ENCODE data around the gene DUS4L. TPM values are rescaled to one million over a fixed set of nuclear protein-coding genes. Genes with fewer than 3 reads are reported as not detected.
"Not testable (repeated sequence)": the region's sequence is repeated elsewhere in the genome, so short reads cannot be mapped to it uniquely, and the experiment has no call there.

Gene DUS4L, protein sequence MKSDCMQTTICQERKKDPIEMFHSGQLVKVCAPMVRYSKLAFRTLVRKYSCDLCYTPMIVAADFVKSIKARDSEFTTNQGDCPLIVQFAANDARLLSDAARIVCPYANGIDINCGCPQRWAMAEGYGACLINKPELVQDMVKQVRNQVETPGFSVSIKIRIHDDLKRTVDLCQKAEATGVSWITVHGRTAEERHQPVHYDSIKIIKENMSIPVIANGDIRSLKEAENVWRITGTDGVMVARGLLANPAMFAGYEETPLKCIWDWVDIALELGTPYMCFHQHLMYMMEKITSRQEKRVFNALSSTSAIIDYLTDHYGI
- 10 to 100 TPM; 12.6 to 12.7 TPM for total RNA-seq

DNA sequence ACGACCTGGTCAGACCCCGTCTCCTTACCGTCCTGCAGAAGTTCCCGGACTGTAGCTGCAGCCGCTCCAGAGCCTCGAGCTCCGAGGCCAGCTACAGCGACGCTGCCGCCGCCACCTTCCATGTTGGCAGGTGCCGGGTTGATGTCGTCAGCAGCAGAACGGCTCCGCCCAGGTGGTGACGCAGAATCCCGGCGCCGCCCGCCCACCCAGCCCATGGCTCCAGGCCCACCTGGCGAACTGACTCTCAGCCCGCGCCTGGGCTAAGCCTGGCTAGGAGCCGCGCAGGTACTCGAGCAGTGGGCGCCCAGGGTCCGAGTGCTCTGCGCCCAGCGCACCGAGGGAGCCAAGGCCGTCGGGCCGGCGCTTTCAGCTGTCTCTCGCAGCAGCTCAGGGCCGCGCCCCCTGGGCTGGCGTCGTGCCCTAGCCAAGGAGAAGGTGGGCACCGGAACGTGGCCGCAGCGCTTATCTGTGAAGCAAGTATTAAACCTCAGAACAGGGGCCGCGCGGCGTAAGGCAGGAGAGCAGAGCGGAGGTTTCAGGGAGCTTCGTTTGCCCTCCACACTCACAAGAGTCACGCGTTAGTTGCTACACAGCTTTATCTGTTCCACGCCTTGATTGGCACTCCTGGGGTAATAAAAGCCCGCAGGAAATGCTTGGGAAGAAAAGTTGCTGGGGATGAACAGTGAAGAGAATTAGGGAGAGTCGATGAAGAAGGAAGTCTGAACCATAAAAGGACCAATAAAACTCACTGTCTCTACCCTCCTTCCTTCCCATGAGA, at the start of gene DUS4L, which contains the start of gene COG5:
DUS4L (plus strand) TSS at position 197 of the 778 bp plus-strand sequence. CDS start 3,100 bp downstream, outside the sequence.
COG5 (minus strand) TSS at position 146 of the 778 bp plus-strand sequence; CDS start at position 122, 24 bp downstream.
- CTCF ChIA-PET = interaction anchor here (0.6 kb wide), 1 partner anchor 68 kb away, joined by 3 read pairs; no protein-coding TSS in a partner anchor
- POLR2A ChIA-PET = interaction anchor here (1.4 to 1.6 kb wide), 3 partner anchors 16 to 395 kb away, joined by 6 to 7 read pairs (median 7); partner anchors contain the start of genes BCAP29, CBLL1 and HBP1

DNA sequence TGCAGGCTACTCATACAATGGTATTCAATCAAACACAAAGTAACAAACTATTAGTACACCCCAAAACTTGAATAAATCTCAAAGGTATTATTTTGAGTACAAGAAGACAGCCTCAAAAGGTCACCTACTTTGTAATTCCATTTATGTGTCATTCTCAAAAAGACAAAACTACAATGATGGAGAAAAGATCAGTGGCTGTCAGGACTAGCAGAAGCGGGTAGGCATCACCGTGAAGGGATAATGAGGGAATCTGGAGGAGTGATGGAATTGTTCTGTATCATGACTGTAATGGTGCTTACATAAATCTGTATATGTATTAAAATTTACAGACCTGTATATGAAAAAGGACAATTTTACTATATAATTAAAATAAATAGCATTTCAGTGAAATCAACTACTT, 37.1 kb upstream of the DUS4L start:
- CTCF ChIA-PET = no interaction called here
- POLR2A ChIA-PET = no interaction called here

DNA sequence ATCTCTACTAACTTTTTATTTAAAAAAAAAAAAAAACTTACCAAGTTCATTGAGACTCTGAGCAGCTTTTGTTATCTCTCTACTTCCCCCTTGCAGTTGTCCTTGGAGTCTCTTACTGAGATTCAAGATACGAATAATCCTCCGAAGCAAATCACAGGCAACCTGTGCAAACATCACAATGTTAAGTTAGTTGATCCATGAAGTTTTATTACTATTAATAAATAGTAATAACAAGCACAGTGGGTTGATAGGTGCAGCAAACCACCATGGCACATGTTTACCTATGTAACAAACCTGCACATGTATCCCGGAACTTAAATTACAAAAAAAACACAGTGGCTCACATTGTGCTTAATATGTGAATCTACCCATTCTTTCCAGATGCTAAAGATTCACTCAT, 36.6 kb upstream of the DUS4L start:
- ChIA-PET POLR2A (no interaction called here), CTCF (no interaction called here)

DNA sequence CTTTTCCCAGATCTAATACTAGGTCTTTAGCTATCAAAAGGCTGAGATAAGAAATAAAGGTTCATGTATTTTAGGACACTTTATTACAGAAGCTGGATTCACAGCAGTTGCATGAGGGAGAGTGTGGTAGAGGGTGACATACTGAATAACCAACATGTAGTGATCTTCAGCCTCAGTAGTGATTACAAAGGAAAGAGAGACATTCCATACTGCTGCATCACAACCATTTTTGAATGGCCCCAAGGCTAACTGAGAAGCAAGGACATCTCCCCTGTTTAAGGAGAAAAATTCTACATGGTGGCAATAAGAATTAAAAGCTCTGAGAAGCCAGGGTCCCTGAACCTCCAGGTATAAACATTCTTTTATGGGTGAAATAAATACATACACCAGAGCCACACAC, 35.3 kb upstream of the DUS4L start:
- CTCF ChIA-PET = no interaction called here
- POLR2A ChIA-PET = no interaction called here

DNA sequence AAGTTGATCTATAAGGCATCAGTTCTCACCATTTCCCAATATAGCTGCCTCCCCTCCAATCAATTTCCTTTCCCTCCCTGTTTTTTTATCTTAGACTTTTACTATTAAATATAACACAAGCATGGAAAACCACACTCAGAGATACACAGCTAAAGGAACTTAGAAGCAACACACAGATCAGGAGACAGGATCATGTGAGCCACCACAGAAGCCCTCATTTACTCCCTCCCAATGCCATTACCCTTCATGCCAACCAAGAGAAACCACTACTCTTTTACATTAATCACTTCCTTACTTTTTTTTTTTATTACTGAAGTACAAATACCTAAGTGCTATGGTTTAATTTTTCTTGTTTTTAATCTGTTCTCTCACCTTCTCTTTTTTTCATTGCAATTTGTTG, 33.0 kb upstream of the DUS4L start:
- ChIA-PET CTCF (no interaction called here), POLR2A (interaction anchor here (0.7 kb wide), 1 partner anchor 256 kb away, joined by 9 read pairs; no protein-coding TSS in a partner anchor)

DNA sequence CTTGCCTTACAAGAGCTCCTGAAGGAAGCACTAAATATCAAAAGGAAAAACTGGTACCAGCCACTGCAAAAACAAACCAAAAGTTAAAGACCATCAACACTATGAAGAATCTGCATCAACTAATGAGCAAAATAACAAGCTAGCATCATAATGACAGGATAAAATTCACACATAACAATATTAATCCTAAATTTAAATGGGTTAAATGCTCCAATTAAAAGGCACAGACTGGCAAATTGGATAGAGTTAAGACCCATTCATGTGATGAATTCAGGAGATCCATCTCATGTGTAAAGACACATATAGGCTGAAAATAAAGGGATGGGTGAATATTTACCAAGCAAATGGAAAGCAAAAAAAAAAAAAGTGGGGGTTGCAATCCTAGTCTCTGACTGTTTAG, 29.6 kb upstream of the DUS4L start:
- ChIA-PET CTCF (no interaction called here), POLR2A (no interaction called here)

DNA sequence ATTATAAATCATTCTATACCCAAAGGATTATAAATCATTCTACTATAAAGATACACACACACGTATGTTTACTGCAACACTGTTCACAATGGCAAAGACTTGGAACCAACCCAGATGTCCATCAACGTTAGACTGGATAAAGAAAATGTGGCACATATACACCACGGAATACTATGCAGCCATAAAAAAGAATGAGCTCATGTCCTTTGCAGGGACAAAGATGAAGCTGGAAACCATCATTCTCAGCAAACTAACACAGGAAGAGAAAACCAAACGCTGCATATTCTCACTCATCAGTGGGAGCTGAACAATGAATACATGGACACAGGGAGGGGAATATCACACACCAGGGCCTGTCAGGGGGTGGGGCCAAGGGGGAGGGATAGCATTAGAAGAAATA, 26.5 kb upstream of the DUS4L start:
- POLR2A ChIA-PET, CTCF ChIA-PET: not testable (repeated sequence)

DNA sequence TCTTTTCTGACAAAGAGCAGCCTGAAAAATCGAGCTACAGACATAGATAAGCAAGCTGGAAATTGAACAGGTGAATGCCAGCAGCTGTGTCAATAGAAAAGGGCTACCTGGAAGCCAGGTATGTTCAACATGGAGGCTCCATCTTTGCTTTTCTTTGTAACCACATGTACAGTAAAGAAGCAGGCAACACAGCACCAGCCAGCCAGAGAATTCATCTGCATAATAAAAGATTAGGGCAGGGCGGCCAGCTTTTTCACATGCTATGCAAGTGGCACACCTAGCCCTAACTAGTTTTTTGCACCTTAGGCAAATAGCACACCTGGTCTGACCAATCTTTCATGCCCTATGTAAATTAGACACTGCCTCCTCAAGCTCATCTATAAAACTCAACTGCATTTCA, 25.8 kb upstream of the DUS4L start:
- CTCF ChIA-PET = no interaction called here
- POLR2A ChIA-PET = no interaction called here

DNA sequence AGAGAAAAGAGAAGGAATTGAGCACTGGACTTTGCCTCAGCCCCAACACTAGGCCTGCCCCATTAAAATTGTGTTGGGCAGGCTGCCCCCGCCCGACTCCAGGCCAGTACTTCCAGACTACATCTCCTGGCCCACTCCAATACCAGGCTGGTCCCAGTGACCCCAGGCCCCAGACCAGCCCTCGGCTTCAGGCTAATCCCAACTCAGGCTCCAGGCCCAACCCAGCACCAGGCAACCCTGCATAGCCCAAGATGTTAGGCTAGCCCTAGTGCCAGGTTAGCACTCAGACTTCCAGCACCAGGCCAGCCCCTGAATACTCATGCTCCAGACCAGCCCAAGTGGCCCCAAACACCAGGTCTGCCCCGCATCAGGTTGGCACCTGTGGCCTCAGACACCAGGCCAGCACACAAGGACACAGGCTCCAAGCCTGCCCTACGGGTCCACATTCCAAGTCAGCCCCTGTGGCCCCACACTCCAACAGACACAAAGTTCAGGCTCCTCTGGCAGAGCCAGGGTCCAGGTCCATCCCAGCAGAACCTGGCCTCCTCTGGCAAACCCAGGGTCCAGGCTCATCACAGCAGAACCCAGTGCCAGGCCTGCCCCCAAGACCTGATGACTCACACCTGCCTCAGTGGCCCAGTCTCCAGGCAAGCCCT, 20.3 kb upstream of the DUS4L start:
- CTCF ChIA-PET = no interaction called here

DNA sequence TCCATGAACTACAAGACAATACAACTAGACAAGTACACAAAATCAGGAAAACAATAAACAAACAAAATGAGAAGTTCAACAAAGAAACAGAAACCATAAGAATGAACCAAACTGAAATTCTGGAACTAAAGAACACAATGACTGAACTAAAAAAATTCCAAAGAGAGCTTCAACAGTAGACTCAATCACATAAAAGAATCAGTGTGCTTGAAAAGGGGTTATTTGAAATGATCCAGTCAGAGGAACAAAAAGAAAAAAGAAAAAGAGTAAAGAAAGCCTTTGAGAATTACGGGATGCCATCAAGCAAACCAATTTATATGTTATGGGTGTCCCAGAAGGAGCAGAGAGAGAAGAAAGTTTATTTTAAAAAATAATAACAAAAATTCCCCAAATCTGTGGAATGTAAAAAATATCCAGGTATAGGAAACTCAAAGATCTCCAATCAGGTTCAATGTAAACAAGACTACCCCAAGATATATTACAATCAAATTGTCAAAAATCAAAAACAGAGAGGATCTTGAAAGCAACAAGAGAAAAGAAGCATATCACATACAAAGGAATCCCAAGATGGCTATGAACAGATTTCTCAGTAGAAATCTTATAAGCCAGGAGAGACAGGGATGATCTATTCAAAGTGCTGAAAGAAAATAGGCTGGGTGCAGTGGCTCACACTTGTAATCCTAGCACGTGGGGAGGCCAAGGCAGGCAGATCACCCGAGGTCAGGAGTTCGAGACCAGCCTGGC, 18.8 kb upstream of the DUS4L start:
- ChIA-PET CTCF (no interaction called here), POLR2A (no interaction called here)

More for the DNA sequence above, 20.3 kb upstream of the DUS4L start:
- POLR2A ChIA-PET = no interaction called here

DNA sequence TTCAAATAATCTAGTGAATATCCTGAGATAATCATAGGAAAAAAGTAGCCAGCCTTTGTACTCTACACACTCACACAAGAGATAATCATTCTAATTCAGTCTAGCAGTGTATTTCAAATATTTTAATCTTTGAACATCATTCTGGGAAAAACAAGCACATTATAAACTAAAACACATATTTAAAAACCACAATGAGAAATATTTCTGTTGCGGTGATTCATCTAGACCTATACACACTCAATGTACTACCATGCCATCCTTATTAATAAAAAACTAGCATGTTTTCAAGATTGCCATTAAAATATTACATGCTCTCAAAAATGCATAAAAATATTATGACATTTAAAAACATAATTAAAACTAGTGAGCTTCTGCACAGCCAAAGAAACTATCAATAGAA, 11.8 kb upstream of the DUS4L start:
- POLR2A ChIA-PET = no interaction called here
- CTCF ChIA-PET = no interaction called here

DNA sequence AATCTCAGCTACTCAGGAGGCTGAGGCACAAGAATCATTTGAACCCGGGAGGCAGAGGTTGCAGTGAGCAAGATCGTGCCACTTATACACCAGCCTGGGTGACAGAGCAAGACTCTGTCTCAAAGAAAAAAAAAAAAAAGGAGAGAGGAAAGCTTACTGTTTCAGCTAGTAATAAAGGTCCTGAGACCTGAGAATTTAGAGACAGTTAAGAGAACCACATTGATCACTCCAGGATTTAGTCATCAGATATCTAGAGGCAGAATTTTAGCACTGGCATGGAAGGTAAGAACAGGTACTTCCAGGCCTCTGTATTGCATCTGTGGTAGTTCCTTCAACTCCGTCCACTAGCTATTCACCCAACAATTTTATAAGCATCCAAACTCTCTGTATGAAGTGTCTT, 7.9 kb upstream of the DUS4L start:
- CTCF ChIA-PET = no interaction called here
- POLR2A ChIA-PET = no interaction called here

DNA sequence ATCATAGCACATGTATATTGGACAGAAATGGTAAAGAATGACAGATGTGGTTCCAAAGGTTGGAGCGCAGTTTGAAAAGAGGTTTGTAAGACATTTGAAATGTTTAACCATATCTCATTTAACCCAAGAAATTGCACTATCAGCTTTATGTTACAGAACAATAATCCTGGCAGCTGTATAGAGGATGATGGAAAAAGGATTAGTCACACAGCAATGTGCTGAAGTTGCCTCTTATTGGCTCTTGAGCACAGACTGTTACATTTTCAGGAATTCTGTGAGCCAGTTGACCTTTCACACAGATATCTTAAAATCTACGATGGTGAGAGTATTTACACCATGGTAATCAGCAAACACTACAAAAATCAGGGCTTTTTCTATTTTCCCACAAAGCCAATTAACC, 3.9 kb upstream of the DUS4L start:
- CTCF ChIA-PET = interaction anchor here (1.0 kb wide), 1 partner anchor 97 kb away, joined by 3 read pairs; no protein-coding TSS in a partner anchor
- POLR2A ChIA-PET = no interaction called here

DNA sequence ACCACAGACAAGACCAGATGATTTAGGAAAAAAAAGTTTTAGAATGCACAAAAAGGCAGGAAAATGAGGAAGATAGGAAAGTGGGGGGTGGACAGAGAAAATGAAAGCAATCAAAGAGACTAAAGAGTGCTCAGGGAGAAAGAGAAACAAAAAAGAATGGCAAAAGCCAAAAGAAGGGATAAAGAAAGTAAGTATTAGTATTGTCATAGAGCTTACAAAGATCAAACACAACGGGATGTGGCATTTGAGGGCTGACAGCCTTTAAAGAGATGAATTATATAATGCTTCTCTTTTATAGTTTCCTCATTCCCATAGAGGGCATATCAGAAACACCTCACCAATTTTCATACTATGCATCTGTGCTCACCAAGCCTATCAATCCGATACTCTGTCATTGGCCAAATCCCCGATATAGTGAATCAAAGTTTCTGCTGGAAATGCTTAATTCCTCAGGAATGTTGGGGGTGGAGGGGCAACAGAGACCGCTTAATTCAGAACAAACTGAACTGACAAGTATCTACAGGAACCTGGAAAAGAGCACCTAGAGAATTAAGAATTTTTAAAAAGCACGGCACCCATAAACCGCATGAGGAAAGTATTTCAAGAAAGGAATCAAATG, 2.8 kb upstream of the DUS4L start:
- POLR2A ChIA-PET = no interaction called here
- CTCF ChIA-PET = interaction anchor here (0.6 kb wide), 1 partner anchor 1449 kb away, joined by 3 read pairs; the partner anchor contains the start of gene SYPL1

DNA sequence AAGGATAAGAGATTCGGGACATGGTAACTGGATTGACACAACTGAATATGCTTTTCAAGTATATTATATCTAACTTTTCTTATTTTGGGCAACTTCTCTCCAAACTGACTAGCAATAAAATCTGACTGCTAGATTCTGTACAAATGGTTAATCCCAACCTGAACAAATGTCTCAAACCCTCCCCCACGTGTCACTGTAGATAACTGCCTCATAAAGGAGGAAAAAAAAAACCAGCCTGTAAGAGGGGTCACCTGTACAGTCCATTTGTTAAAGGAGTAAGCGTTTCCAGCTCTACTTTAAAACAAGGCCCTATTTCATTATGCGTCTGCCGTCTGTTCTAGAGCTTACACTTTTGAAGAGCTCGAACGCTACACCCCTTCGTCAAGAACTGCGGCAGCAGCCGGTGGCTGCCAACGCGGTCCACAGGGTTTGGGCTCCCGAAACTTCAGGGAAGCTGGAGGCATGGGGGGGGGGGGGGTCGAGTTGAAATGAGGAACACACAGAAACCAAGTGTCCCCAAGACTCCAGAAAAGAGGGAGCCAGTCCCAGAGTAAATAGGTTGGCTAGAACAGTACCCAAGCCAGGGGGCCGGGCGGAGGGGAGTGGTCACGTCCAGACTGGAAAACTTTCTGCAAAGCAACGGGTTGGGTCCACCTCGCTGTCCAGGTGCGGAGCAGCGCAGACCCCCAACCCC, 543 bp upstream of the DUS4L start:
- CTCF ChIA-PET = interaction anchor here (0.6 kb wide), 1 partner anchor 67 kb away, joined by 3 read pairs; no protein-coding TSS in a partner anchor
- POLR2A ChIA-PET = interaction anchor here (0.6 to 1.6 kb wide), 5 partner anchors 17 to 1347 kb away, joined by 3 to 7 read pairs (median 6); partner anchors contain the start of genes BCAP29, CBLL1 and HBP1

DNA sequence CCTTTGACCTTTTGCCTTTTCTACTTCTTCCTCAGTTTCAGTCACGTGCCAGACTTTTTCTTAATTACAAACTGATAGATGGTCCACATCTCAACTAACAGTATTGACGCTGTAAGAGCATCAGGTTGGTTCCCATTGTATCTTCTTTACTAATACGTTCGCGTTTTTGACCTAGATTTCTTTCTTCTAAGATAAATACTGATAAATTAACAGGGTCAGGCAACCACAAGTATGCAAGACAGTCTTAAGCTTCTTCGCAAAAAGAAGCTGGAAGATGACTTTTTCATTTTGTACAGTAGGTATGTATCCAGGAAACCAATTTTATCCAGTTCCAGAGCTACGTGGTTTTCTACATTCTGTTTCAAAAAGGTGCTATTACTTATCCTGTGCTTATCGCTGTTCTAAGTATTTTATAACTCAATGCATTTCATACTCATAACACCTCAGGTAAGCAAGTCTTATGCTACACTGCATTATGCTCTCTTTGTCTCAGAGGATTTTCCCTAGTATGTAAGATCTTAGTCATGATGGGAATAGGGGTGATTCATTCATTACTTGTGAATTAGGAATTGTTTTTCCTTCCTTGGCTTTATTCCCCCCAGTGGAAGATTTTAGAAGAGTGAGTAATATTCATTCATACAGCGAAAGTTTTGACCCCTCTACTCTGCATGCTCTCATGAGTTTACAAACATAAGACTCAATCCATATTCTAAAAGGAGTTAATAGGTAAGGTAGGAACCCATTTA, 955 bp downstream of the DUS4L start:
- ChIA-PET CTCF (no interaction called here), POLR2A (interaction anchor here (1.4 to 1.6 kb wide), 3 partner anchors 15 to 396 kb away, joined by 6 to 7 read pairs (median 7); partner anchors contain the start of genes BCAP29, CBLL1 and HBP1)

DNA sequence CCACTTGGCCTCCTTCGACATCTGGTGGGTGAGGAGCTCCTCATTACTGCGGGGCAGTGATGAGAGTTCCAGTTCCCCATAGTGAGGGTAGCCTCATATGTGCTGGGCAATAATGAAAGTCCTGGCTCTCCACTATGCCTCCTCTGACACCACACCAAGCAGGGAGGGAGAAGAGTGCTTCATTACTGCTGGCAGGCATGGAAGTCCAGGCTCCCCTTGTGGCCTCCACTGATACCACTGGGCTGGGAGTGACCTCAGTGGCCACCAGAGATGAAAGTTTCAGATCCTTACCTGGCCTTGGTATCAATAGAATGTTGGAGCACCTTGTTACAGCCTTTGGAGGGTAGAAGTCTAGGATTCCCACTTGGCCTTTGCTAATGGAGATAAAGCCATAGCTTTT, 6.5 kb downstream of the DUS4L start:
- CTCF ChIA-PET = no interaction called here
- POLR2A ChIA-PET = no interaction called here

DNA sequence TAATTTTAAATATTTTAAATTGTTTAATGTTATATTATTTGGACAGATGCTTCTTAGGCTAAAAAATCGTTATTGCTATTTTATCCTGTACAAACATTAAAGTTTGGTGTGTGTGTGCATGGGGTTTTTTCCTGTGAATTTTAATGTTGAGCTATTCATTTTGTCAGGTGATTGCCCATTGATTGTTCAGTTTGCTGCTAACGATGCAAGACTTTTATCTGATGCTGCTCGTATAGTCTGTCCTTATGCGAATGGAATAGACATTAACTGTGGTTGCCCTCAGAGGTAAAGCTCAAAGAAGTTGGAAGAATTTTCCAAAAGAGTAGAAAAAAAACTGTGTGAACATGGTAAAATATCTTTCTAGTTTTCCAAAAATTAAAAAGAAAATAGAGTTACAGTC, 9.8 kb downstream of the DUS4L start:
- POLR2A ChIA-PET = no interaction called here

More for the DNA sequence above, 9.8 kb downstream of the DUS4L start:
- CTCF ChIA-PET = no interaction called here

All from activated CD8-positive, alpha-beta memory T cell treated with anti-CD3 and anti-CD28 coated beads for 36 hours (primary cell).